Measurements from ENCODE around the gene SLC25A21.
"Not testable (repeated sequence)": the region's sequence is repeated elsewhere in the genome, so short reads cannot be mapped to it uniquely, and the experiment has no call there.

The SLC25A21 gene

GRCh38 chr14:36866867-36867266 lies 305.5 kb downstream of the SLC25A21 start:
- H3K9me3 Mint-ChIP-seq = peaks cover 5% of the 10 kb centered on the region
- no peaks in the 10 kb centered on the region for H3K4me1 Mint-ChIP-seq (ENCODE audit: low read depth)
- no peak overlapping the region for H3K27ac Mint-ChIP-seq
- no peaks in the 10 kb centered on the region for H3K27me3 Mint-ChIP-seq
- no peaks in the 10 kb centered on the region for H3K36me3 Mint-ChIP-seq (ENCODE audit: low read depth)
- no peak overlapping the region for H3K4me3 Mint-ChIP-seq

DNA sequence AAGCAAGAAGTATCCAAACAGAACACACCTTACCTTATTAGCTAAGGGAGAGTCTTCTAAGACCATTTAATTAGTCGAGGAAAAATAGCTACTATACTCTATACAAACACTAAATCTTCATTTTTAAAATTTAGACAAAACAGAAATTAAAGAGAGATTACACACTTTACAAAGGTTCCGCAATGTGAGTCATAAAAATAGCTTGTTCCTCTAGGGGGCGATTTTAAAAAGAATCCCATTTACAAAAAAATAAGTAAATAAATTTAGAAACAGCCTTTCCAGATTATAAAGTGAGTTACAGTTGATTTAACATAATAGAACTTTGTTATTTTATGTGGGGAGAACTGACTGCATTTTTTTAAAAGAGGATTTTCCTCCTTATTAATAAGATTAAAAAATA lies 309.1 kb downstream of the SLC25A21 start:
- H3K4me1 Mint-ChIP-seq (ENCODE audit: low read depth) = no peaks in the 10 kb centered on the region

GRCh38 chr14:36862237-36862636 lies 310.2 kb downstream of the SLC25A21 start:
- H3K4me1 Mint-ChIP-seq (ENCODE audit: low read depth); H3K27me3 Mint-ChIP-seq; H3K4me3 Mint-ChIP-seq; H3K27ac Mint-ChIP-seq; H3K9me3 Mint-ChIP-seq; H3K36me3 Mint-ChIP-seq (ENCODE audit: low read depth): not testable (repeated sequence)

More for the DNA sequence above, 309.1 kb downstream of the SLC25A21 start:
- H3K4me3 Mint-ChIP-seq = no peak overlapping the region
- H3K27ac Mint-ChIP-seq = no peak overlapping the region
- H3K9me3 Mint-ChIP-seq = peaks cover 8% of the 10 kb centered on the region
- no peaks in the 10 kb centered on the region for H3K36me3 Mint-ChIP-seq (ENCODE audit: low read depth)
- no peaks in the 10 kb centered on the region for H3K27me3 Mint-ChIP-seq

DNA sequence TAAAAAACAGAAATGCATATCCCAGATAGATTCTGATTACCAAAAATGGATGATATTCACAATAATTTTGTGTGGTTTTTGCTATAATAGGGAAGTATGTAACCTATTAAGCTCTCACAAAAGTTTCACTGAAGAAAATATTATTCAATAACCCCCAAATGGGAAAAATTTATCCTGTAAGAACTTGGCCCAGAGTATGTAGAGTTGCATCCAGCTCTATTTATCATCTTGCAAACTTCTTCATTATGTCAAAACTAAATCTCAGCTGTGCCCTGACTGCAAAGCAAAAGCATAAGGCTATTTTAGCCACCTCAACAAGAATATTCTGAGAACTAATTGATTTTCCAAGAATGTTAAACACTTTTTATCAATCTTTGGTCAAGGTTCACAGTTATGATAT lies 311.6 kb downstream of the SLC25A21 start:
- no peak overlapping the region for H3K4me3 Mint-ChIP-seq
- H3K4me1 Mint-ChIP-seq (ENCODE audit: low read depth) = no peaks in the 10 kb centered on the region
- no peaks in the 10 kb centered on the region for H3K36me3 Mint-ChIP-seq (ENCODE audit: low read depth)
- H3K9me3 Mint-ChIP-seq = peaks cover 8% of the 10 kb centered on the region
- no peaks in the 10 kb centered on the region for H3K27me3 Mint-ChIP-seq
- no peak overlapping the region for H3K27ac Mint-ChIP-seq

- Mint-ChIP-seq H3K4me1 (ENCODE audit: low read depth) (no peaks in the 10 kb centered on the region), H3K27me3 (no peaks in the 10 kb centered on the region), H3K9me3 (peaks cover 8% of the 10 kb centered on the region), H3K36me3 (ENCODE audit: low read depth) (no peaks in the 10 kb centered on the region), H3K27ac (no peak overlapping the region), H3K4me3 (no peak overlapping the region)
Measured at GRCh38 chr14:36859119-36859518, 313.3 kb downstream of the SLC25A21 start.

- Mint-ChIP-seq H3K4me3 (no peak overlapping the region), H3K27me3 (no peaks in the 10 kb centered on the region), H3K27ac (no peak overlapping the region), H3K4me1 (ENCODE audit: low read depth) (no peaks in the 10 kb centered on the region), H3K9me3 (peaks cover 5% of the 10 kb centered on the region), H3K36me3 (ENCODE audit: low read depth) (no peaks in the 10 kb centered on the region)
Measured at GRCh38 chr14:36857842-36858445, 314.5 kb downstream of the SLC25A21 start.

- Mint-ChIP-seq H3K36me3 (ENCODE audit: low read depth) (no peaks in the 10 kb centered on the region), H3K9me3 (peaks cover 3% of the 10 kb centered on the region), H3K27ac (no peak overlapping the region), H3K27me3 (no peaks in the 10 kb centered on the region), H3K4me1 (ENCODE audit: low read depth) (no peaks in the 10 kb centered on the region), H3K4me3 (no peak overlapping the region)
Measured at GRCh38 chr14:36857136-36857535, 315.3 kb downstream of the SLC25A21 start.

DNA sequence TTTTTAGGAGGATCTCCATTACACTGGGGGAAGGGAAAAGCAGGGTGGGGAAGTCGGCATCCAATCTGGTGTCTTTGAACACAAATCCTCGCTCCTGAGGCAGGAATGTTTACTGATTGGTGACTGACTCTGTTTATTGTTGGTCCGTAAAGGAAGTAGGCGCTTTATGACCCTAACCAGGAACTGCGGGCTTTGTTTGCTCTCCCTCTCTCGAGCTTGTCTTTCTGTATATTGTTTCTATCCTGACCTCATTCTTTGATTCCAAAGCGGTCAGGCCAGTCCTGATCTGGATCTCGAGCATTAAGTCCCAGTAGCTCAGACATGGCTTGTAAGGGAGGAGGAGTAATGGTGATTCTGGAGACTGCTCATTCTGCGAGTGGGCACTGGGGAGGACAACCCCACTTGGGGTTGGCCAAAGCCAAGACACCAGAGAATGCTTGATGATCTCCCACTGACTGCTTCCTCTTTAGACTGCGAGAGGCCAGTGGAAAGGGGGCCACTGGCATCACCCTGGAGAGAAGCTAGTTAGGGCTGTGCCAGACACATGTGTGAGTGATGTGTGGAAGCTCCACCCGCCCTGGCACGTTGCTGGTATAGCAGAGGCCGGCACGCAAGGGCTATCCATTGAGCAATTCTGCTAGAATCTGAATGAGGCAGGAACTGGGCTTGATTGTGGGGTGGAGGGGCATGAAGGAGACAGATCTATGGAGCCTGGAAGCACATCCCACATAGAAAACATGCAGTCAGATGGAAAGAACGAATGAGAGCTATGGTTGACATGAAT lies 316.1 kb downstream of the SLC25A21 start:
- H3K27me3 Mint-ChIP-seq = no peaks in the 10 kb centered on the region
- H3K9me3 Mint-ChIP-seq = peaks cover under 1% of the 10 kb centered on the region
- no peak overlapping the region for H3K4me3 Mint-ChIP-seq
- no peak overlapping the region for H3K27ac Mint-ChIP-seq
- H3K36me3 Mint-ChIP-seq (ENCODE audit: low read depth) = no peaks in the 10 kb centered on the region
- no peaks in the 10 kb centered on the region for H3K4me1 Mint-ChIP-seq (ENCODE audit: low read depth)

DNA sequence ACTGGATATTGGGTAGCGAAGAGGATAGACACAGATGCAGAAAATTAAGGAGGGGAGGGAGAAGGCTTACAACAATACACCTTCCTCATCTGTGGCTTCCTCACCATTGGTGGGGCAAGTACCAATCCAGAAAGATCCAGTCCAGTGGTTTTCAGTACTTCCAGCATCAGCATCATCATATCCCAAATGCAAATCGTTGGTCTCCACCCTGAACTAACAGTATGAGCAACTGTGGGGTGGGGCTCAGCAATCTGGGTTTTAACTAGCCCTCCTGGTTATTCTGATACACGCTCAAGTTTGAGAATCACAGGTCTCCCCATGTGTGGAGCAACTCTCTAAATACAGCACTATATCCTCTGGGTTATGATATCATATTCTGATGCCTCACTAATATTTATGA lies 317.0 kb downstream of the SLC25A21 start:
- Mint-ChIP-seq H3K4me3 (no peak overlapping the region), H3K27ac (no peak overlapping the region), H3K9me3 (no peaks in the 10 kb centered on the region), H3K36me3 (ENCODE audit: low read depth) (no peaks in the 10 kb centered on the region), H3K27me3 (no peaks in the 10 kb centered on the region), H3K4me1 (ENCODE audit: low read depth) (no peaks in the 10 kb centered on the region)

GRCh38 chr14:36852981-36853691 lies 319.3 kb downstream of the SLC25A21 start:
- H3K36me3 Mint-ChIP-seq (ENCODE audit: low read depth) = no peaks in the 10 kb centered on the region
- H3K4me1 Mint-ChIP-seq (ENCODE audit: low read depth) = no peaks in the 10 kb centered on the region
- H3K27ac Mint-ChIP-seq = no peak overlapping the region
- H3K9me3 Mint-ChIP-seq = no peaks in the 10 kb centered on the region
- no peak overlapping the region for H3K4me3 Mint-ChIP-seq
- H3K27me3 Mint-ChIP-seq = no peaks in the 10 kb centered on the region

- Mint-ChIP-seq H3K4me1 (ENCODE audit: low read depth) (no peaks in the 10 kb centered on the region), H3K36me3 (ENCODE audit: low read depth) (no peaks in the 10 kb centered on the region), H3K27ac (no peak overlapping the region), H3K9me3 (no peaks in the 10 kb centered on the region), H3K4me3 (no peak overlapping the region), H3K27me3 (no peaks in the 10 kb centered on the region)
Measured at GRCh38 chr14:36848213-36848612, 324.2 kb downstream of the SLC25A21 start.

DNA sequence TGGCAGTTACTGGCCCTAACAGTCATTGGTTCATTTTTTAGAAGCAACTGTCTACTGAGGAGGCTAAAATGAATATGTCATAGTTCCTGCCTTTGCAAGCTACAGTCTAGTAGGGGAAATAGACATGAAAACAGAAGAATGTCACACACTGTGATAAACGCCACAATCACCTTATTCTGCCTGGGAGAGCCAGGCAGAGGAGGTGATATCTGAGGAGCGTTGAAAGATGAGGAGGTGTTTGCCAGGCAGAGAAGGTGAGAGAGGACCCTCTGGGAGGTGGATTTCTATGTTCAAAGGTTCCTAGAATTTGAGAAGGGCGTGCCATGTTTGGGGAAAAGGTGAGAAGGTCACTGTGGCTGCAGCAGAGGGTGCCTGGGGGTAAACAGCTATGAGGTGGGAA lies 325.0 kb downstream of the SLC25A21 start:
- H3K27ac Mint-ChIP-seq = no peak overlapping the region
- no peaks in the 10 kb centered on the region for H3K36me3 Mint-ChIP-seq (ENCODE audit: low read depth)
- no peaks in the 10 kb centered on the region for H3K4me1 Mint-ChIP-seq (ENCODE audit: low read depth)
- no peak overlapping the region for H3K4me3 Mint-ChIP-seq
- H3K27me3 Mint-ChIP-seq = no peaks in the 10 kb centered on the region
- H3K9me3 Mint-ChIP-seq = no peaks in the 10 kb centered on the region

DNA sequence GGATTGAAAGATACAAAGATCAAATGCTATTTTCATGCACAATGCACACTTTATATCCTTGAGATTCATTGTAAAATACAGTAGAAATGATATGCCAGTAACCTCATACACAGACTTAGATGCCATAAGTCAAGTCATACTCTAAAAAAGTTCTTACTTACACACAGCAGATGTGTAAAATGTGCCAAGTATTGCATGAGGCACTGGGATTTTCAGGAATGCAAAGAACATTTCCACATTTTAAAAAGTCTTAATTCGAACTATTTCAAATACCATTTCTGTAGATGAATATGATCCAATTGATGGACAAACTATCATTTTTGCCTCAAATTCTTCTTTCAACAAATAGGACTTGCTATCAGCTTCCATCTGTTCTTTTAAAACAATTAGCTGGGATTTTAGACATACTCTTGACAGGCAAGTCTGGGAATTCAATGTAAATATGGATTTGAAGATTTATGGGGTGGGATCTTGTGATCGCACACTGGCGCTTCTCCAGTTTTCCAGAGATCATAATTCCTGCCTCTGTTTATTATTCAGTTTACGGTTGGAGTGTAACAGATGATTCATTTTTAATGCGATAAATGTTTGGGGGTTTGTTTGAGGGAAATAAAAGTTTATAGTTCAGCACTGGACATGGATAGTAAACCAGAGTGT lies 326.9 kb downstream of the SLC25A21 start:
- Mint-ChIP-seq H3K27ac (no peak overlapping the region), H3K4me1 (ENCODE audit: low read depth) (no peaks in the 10 kb centered on the region), H3K4me3 (no peak overlapping the region), H3K9me3 (no peaks in the 10 kb centered on the region), H3K36me3 (ENCODE audit: low read depth) (no peaks in the 10 kb centered on the region), H3K27me3 (no peaks in the 10 kb centered on the region)

GRCh38 chr14:36844443-36845195 lies 327.8 kb downstream of the SLC25A21 start:
- Mint-ChIP-seq H3K9me3 (no peaks in the 10 kb centered on the region), H3K4me3 (no peak overlapping the region), H3K4me1 (ENCODE audit: low read depth) (no peaks in the 10 kb centered on the region), H3K27me3 (no peaks in the 10 kb centered on the region), H3K27ac (no peak overlapping the region), H3K36me3 (ENCODE audit: low read depth) (no peaks in the 10 kb centered on the region)

Data from stimulated activated naive CD8-positive, alpha-beta T cell treated with anti-CD3 and anti-CD28 coated beads, Interleukin-15, Interleukin-2, amounts not matched to agents 100 ng/mL and 50 ng/mL, for 24 hours (primary cell).